Peyer's patch (tissue), 4 donors: Measurements from ENCODE around the gene TLR3. TPM values are rescaled to one million over a fixed set of nuclear protein-coding genes. Genes with fewer than 3 reads are reported as not detected.

Source experiments
- DNase-seq, 3 donors: peaks; one replicate each; pipeline ENCODE4 v3.0.0-alpha.2; 2017 to 2019
- H3K27ac ChIP-seq, 4 donors: fragments of 200-600 bp; sonication (generic); one replicate each; pipeline ENCODE4 v1.5.1; 2016 to 2019
- H3K27me3 ChIP-seq, 2 donors: fragments of 200-600 bp; sonication (generic); one replicate each; pipeline ENCODE4 v1.5.1; 2019
- H3K36me3 ChIP-seq, 3 donors: fragments of 200-600 bp; sonication (generic); one replicate each; pipeline ENCODE4 v1.5.1; 2016 to 2019
- H3K4me1 ChIP-seq, 4 donors: fragments of 200-600 bp; sonication (generic); one replicate each; pipeline ENCODE4 v1.5.1; 2016 to 2019
- H3K4me3 ChIP-seq, 4 donors: fragments of 200-600 bp; sonication (generic); 1 replicate in 3 of 4; 2 replicates in 1 of 4; pipeline ENCODE4 v1.5.1; 2016 to 2019; ENCODE audit warnings: mild to moderate bottlenecking in 1 of 4
- H3K9me3 ChIP-seq, 4 donors: fragments of 200-600 bp; sonication (generic); one replicate each; pipeline ENCODE4 v1.5.1; 2016 to 2019; ENCODE audit warnings: mild to moderate bottlenecking in 1 of 4
- CTCF ChIP-seq, 6 experiments: fragments of 450-650 bp in 4 of 6; fragments of 200-600 bp in 2 of 6; sonication (generic) in 1 of 6; IDR thresholded peaks; one replicate each; pipeline ENCODE4 v1.5.1; 2017 to 2019; ENCODE audit warnings: antibody characterized with exemption in 6 of 6, mild to moderate bottlenecking in 3 of 6, moderate library complexity in 1 of 6
- POLR2A ChIP-seq, 2 donors: fragments of 450-650 bp; IDR thresholded peaks; one replicate each; pipeline ENCODE4 v1.5.1; 2017; ENCODE audit warnings: antibody characterized with exemption in 2 of 2, mild to moderate bottlenecking in 2 of 2, moderate library complexity in 2 of 2
- total RNA-seq, 4 donors: library from RNA; depleted of rRNA; stranded (reverse); fragments of >200 nt; gene quantifications; one replicate each; pipeline ENCODE4 v1.1.0, GENCODE V29; 2016

TLR3 gene
- total RNA-seq, 4 donors from 2014 or later, result 5.0 to 49.4 (median 12.8) TPM

DNA sequence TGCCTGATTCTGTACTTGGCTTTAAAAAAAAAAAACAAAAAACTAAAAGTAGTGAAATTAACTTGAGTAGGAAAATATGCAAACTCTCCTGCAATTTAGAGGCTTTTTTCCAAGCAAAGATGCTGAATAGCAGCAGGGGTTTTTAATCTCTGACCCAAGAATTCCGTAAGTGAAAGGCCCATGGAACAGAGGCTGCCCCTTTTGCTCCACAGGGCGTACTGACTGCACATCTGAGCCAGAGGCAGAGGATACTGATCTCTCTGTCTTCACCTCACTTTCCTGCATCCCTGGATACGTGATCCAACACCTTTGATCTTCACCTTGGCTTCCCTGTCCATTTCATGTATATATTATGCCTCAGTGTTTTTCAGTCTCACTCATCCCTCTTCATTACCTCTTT lies 39.4 kb downstream of the TLR3 start:
- Histone ChIP-seq H3K4me3 (no peak overlapping the region), H3K9me3 (no peaks in the 10 kb centered on the region), H3K27me3 (no peaks in the 10 kb centered on the region), H3K27ac (no peak overlapping the region), H3K36me3 (no peaks in the 10 kb centered on the region), H3K4me1 (peaks cover 0 to 4% (median 0%) of the 10 kb centered on the region in 4 donors)
- TF ChIP-seq POLR2A (IDR thresholded peaks at IDR 0.05) (no peak), CTCF (IDR thresholded peaks at IDR 0.05) (no peak)
- DNase-seq, result no peak

DNA sequence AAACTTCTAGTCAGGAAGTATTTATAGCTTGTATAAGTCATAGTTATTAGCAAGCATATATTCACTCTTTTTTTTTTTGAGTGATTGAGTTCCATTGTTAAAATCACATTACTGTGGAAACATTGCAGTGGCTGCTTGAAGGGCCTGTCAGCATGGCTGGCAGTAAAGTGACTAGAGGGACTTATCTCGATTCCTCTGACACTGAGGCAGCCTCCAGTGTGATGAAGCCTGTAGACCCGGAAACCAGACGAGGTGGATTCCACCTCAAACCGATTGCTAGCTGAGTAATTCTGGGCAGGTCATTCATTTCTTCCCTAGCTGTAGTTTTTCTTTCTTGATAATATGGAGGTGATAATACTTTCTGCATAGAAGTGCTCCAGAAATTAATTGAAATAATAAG lies 40.3 kb downstream of the TLR3 start:
- TF ChIP-seq CTCF (IDR thresholded peaks at IDR 0.05) (no peak), POLR2A (IDR thresholded peaks at IDR 0.05) (no peak)
- Histone ChIP-seq H3K27ac (no peak overlapping the region), H3K4me1 (peaks cover 0 to 4% (median 0%) of the 10 kb centered on the region in 4 donors), H3K27me3 (no peaks in the 10 kb centered on the region), H3K36me3 (no peaks in the 10 kb centered on the region), H3K4me3 (no peak overlapping the region), H3K9me3 (no peaks in the 10 kb centered on the region)
- DNase-seq, result no peak

- no peaks in the 10 kb centered on the region for H3K36me3 ChIP-seq
- TF ChIP-seq CTCF (IDR thresholded peaks at IDR 0.05) (no peak), POLR2A (IDR thresholded peaks at IDR 0.05) (no peak)
These were observed 47.7 kb downstream of the TLR3 start for GRCh38 chr4:186116697-186117096.

GRCh38 chr4:186118582-186118981 lies 49.6 kb downstream of the TLR3 start:
- no peak for DNase-seq
- TF ChIP-seq POLR2A (IDR thresholded peaks at IDR 0.05), result no peak
- TF ChIP-seq CTCF (IDR thresholded peaks at IDR 0.05), result no peak
- no peak overlapping the region for H3K4me3 ChIP-seq
- H3K27me3 ChIP-seq, result no peaks in the 10 kb centered on the region
- H3K36me3 ChIP-seq, result no peaks in the 10 kb centered on the region
- H3K9me3 ChIP-seq, result no peaks in the 10 kb centered on the region
- H3K4me1 ChIP-seq, result no peaks in the 10 kb centered on the region
- no peak overlapping the region for H3K27ac ChIP-seq

More at GRCh38 chr4:186116697-186117096, 47.7 kb downstream of the TLR3 start:
- Histone ChIP-seq H3K9me3 (no peaks in the 10 kb centered on the region), H3K27me3 (no peaks in the 10 kb centered on the region), H3K4me3 (no peak overlapping the region), H3K27ac (no peak overlapping the region), H3K4me1 (no peaks in the 10 kb centered on the region)
- DNase-seq, result no peak

DNA sequence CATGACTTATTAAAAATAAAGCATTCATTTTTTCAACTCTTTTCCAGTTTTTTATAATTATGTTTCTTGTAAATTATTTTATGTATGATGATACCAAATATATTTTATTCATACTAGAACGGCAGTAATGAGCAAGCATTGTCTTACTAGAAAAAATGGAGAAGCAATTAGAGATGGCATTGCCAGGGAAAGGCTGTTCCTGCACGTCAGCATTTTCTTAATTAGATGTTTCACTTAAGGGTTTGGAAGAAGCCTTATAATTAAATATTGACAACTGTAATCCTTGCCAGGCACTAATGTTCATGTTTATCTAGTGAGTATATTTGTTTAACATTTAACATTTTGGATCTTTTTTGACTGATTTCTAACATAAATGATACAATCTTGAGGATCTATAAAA lies 52.1 kb downstream of the TLR3 start:
- no peak for DNase-seq
- no peak overlapping the region for H3K4me3 ChIP-seq
- no peak overlapping the region for H3K27ac ChIP-seq
- no peaks in the 10 kb centered on the region for H3K36me3 ChIP-seq
- H3K4me1 ChIP-seq, result no peaks in the 10 kb centered on the region
- no peaks in the 10 kb centered on the region for H3K9me3 ChIP-seq
- TF ChIP-seq POLR2A (IDR thresholded peaks at IDR 0.05) (no peak), CTCF (IDR thresholded peaks at IDR 0.05) (no peak)
- no peaks in the 10 kb centered on the region for H3K27me3 ChIP-seq

GRCh38 chr4:186128842-186129241 lies 59.9 kb downstream of the TLR3 start:
- H3K9me3 ChIP-seq, result no peaks in the 10 kb centered on the region
- no peaks in the 10 kb centered on the region for H3K36me3 ChIP-seq
- no peaks in the 10 kb centered on the region for H3K27me3 ChIP-seq
- H3K27ac ChIP-seq, result no peak overlapping the region
- no peak for TF ChIP-seq CTCF (IDR thresholded peaks at IDR 0.05)
- no peak for DNase-seq
- H3K4me1 ChIP-seq, result no peaks in the 10 kb centered on the region
- H3K4me3 ChIP-seq, result no peak overlapping the region
